Fibroblast of villous mesenchyme (primary cell): ENCODE measurements around the gene DSTYK. TPM values are rescaled to one million over a fixed set of nuclear protein-coding genes. Genes with fewer than 3 reads are reported as not detected.

Source experiments
- DNase-seq: peaks from one replicate; pipeline ENCODE4 v3.0.0-alpha.2; 2010; ENCODE audit warnings: low read depth
- H3K4me3 ChIP-seq: 2 replicates; pipeline ENCODE4 v1.5.1; 2011; ENCODE audit warnings: low read depth, mild to moderate bottlenecking, low read length
- CTCF ChIP-seq: IDR thresholded peaks from 2 replicates; pipeline ENCODE4 v1.5.1; 2012; ENCODE audit warnings: low read depth, mild to moderate bottlenecking, low read length; ENCODE audit not compliant: insufficient read depth
- total RNA-seq: library from RNA; depleted of rRNA; stranded (reverse); fragments of >200 nt; gene quantifications from 2 replicates; pipeline ENCODE4 v1.2.3, GENCODE V29; 2012

The DSTYK gene
- total RNA-seq, 1 donor = 22.0 TPM

- DNase-seq = no peak
- no peak for TF ChIP-seq CTCF
- no peak overlapping the region for H3K4me3 ChIP-seq
Observed at GRCh38 chr1:205129447-205130029, 82.0 kb downstream of the DSTYK start.

- DNase-seq = no peak
- TF ChIP-seq CTCF = no peak
- no peak overlapping the region for H3K4me3 ChIP-seq
Observed at GRCh38 chr1:205128050-205128449, 83.5 kb downstream of the DSTYK start.

- no peak overlapping the region for H3K4me3 ChIP-seq
- TF ChIP-seq CTCF = no peak
- DNase-seq = no peak
Observed at GRCh38 chr1:205127646-205128045, 83.9 kb downstream of the DSTYK start.

- no peak for TF ChIP-seq CTCF
- DNase-seq = no peak
- H3K4me3 ChIP-seq = no peak overlapping the region
Observed at GRCh38 chr1:205124726-205125125, 86.8 kb downstream of the DSTYK start.

GRCh38 chr1:205122489-205122882 is 89.0 kb downstream of the DSTYK start:
- no peak for DNase-seq
- TF ChIP-seq CTCF = no peak
- H3K4me3 ChIP-seq = peak overlapping the region; percentile 84

- peak within 1 kb of the TSS; percentile 84 for H3K4me3 ChIP-seq
- peak; percentile 75 for TF ChIP-seq CTCF
- peak; percentile 99 for DNase-seq
Observed at GRCh38 chr1:205121660-205122488, 89.6 kb downstream of the DSTYK start, which contains the start of gene RBBP5. TSS of gene RBBP5 (minus strand) at chr1:205121978. CDS start at chr1:205121873, 105 bp downstream.
